Measurements from ENCODE around the gene C5orf15. TPM values are rescaled to one million over a fixed set of nuclear protein-coding genes. Genes with fewer than 3 reads are reported as not detected.

C5orf15 gene
- polyA plus RNA-seq, 1 of the 3 experiments (the other 2 are of a cell fraction), result 81.0 TPM

DNA sequence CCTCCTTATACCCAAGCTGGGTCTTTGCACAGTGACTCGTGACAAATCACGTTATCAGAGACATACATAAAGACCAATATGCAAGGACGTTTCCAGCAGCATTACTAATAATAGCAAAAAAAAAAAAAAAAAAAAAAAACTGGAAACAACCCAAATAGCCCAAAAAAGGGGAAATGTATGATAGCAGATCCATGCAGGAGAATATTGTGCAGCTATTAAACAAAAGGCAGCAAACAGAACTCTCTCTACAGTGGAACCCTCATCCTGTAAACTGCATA, 37.7 kb downstream of the C5orf15 start:
- no peaks in the 10 kb centered on the region for H3K9me3 ChIP-seq
- no peak overlapping the region for H2AFZ ChIP-seq (ENCODE audit: low read depth)
- no peak overlapping the region for H3K4me2 ChIP-seq
- H3K4me3 ChIP-seq (ENCODE audit: low read depth in 2 of 2, low read length in 1 of 2), result no peak overlapping the region
- H3K79me2 ChIP-seq (ENCODE audit: insufficient read depth), result no peaks in the 10 kb centered on the region
- H3K9me2 ChIP-seq, result no peaks in the 10 kb centered on the region
- POLR2A ChIA-PET, result no interaction called here
- no peak for DNase-seq
- 51% methylated on average over 3 of the region's 3 CpGs for WGBS (ENCODE audit: low lambda C conversion rate)
- no peaks in the 10 kb centered on the region for H3K27me3 ChIP-seq (ENCODE audit: insufficient read depth)
- H3F3A ChIP-seq (replicated peaks; ENCODE audit: insufficient read depth), result no peaks in the 10 kb centered on the region
- H3K27ac ChIP-seq (ENCODE audit: low read depth in 2 of 2, low read length in 1 of 2), result no peak overlapping the region
- CTCF ChIA-PET, result interaction anchor here (1.5 to 1.6 kb wide), 3 partner anchors 13 to 507 kb away, joined by 4 to 5 read pairs (median 4); no protein-coding TSS in a partner anchor
- TF ChIP-seq YY1 (IDR thresholded peaks at IDR 0.05; ENCODE audit: low read depth) (no peak), EZH2phosphoT487 (IDR thresholded peaks at IDR 0.05; ENCODE audit: borderline replicate concordance, low read depth) (no peak), SMC3 (IDR thresholded peaks at IDR 0.05; ENCODE audit: low read depth, low read length) (no peak), RAD21 (IDR thresholded peaks at IDR 0.05; ENCODE audit: low read length) (no peak), RFX5 (IDR thresholded peaks at IDR 0.05; ENCODE audit: low read length) (no peak), RXRA (IDR thresholded peaks at IDR 0.05; ENCODE audit: borderline replicate concordance, low read depth) (no peak), RCOR1 (IDR thresholded peaks at IDR 0.05; ENCODE audit: low read length) (no peak), GABPA (IDR thresholded peaks at IDR 0.05; ENCODE audit: low read depth) (no peak)
- TF ChIP-seq, protein P1, sequence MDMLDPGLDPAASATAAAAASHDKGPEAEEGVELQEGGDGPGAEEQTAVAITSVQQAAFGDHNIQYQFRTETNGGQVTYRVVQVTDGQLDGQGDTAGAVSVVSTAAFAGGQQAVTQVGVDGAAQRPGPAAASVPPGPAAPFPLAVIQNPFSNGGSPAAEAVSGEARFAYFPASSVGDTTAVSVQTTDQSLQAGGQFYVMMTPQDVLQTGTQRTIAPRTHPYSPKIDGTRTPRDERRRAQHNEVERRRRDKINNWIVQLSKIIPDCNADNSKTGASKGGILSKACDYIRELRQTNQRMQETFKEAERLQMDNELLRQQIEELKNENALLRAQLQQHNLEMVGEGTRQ (IDR thresholded peaks at IDR 0.05; ENCODE audit: borderline replicate concordance, low read depth, low read length), result no peak
- TF ChIP-seq, protein P2, sequence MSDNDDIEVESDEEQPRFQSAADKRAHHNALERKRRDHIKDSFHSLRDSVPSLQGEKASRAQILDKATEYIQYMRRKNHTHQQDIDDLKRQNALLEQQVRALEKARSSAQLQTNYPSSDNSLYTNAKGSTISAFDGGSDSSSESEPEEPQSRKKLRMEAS (IDR thresholded peaks at IDR 0.05; ENCODE audit: low read depth), result no peak
- TF ChIP-seq, protein P3, sequence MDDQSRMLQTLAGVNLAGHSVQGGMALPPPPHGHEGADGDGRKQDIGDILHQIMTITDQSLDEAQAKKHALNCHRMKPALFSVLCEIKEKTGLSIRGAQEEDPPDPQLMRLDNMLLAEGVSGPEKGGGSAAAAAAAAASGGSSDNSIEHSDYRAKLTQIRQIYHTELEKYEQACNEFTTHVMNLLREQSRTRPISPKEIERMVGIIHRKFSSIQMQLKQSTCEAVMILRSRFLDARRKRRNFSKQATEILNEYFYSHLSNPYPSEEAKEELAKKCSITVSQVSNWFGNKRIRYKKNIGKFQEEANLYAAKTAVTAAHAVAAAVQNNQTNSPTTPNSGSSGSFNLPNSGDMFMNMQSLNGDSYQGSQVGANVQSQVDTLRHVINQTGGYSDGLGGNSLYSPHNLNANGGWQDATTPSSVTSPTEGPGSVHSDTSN (IDR thresholded peaks at IDR 0.05), result no peak
- no peaks in the 10 kb centered on the region for H4K20me1 ChIP-seq (ENCODE audit: insufficient read depth)
- H3K4me1 ChIP-seq (ENCODE audit: control insufficient read depth in 1 of 2, insufficient read depth in 2 of 2, low read depth in 1 of 2, low read length in 1 of 2), result peaks cover 0 to 24% of the 10 kb centered on the region in 2 experiments; a peak in 2 of 4 replicates
- H3K9ac ChIP-seq, result no peak overlapping the region
- no peaks in the 10 kb centered on the region for H3K36me3 ChIP-seq (replicated peaks in 1 of 2; ENCODE audit: control insufficient read depth in 1 of 2, insufficient read depth in 2 of 2, low read length in 1 of 2)

DNA sequence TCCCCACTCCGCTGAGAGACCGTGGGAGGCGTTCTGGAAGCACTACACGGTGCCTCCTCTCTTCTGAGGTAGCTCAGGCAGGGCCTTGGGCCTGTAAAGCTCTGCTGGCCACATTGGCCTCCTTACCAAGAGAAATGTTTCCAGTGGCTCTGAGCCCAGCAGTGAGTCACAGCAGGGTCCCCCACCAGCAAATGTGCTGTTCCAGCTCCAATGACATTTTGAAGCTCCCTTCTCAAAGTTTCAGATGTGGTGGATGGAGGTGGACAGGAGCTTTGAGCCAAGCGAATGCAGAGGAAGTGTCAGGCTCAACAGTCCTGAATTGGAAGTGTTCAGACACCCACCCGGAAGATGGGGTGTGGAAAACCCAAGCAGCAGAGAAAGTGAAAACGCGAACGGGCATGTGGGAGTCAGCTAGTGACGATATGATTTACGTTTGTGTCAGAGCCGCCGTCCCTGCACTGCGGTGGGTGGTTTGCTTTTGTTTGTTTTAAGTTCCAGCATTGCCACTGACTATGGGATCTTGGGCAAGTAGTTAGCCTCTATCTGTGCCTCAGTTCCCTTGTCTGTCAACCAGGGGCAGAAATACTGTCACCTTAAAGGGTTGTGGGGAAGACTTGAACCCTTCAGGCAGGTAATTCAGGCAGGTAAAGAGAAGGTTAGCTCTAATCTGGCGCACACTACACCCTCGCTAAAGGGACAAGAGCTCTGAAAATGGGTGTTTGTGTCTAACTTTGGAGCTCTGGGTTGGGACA, 38.2 kb downstream of the C5orf15 start:
- Histone ChIP-seq H3K36me3 (replicated peaks in 1 of 2; ENCODE audit: control insufficient read depth in 1 of 2, insufficient read depth in 2 of 2, low read length in 1 of 2) (no peaks in the 10 kb centered on the region), H2AFZ (ENCODE audit: low read depth) (no peak overlapping the region), H3K27me3 (ENCODE audit: insufficient read depth) (no peaks in the 10 kb centered on the region), H3K9me3 (no peaks in the 10 kb centered on the region), H3K4me1 (ENCODE audit: control insufficient read depth in 1 of 2, insufficient read depth in 2 of 2, low read depth in 1 of 2, low read length in 1 of 2) (peaks cover 0 to 26% of the 10 kb centered on the region in 2 experiments; a peak in 2 of 4 replicates), H3K27ac (ENCODE audit: low read depth in 2 of 2, low read length in 1 of 2) (no peak overlapping the region), H3K4me3 (ENCODE audit: low read depth in 2 of 2, low read length in 1 of 2) (no peak overlapping the region), H4K20me1 (ENCODE audit: insufficient read depth) (no peaks in the 10 kb centered on the region), H3K9ac (no peak overlapping the region), H3F3A (replicated peaks; ENCODE audit: insufficient read depth) (no peaks in the 10 kb centered on the region), H3K4me2 (no peak overlapping the region), H3K79me2 (ENCODE audit: insufficient read depth) (no peaks in the 10 kb centered on the region), H3K9me2 (no peaks in the 10 kb centered on the region)
- ChIA-PET POLR2A (no interaction called here), CTCF (interaction anchor here (0.7 to 1.6 kb wide), 4 partner anchors 14 to 1822 kb away, joined by 3 to 5 read pairs (median 4); no protein-coding TSS in a partner anchor)
- 89% methylated on average over 12 of the region's 16 CpGs for WGBS (ENCODE audit: low lambda C conversion rate)
- DNase-seq, result no peak
- TF ChIP-seq TAF1 (IDR thresholded peaks at IDR 0.05; ENCODE audit: borderline replicate concordance, low read depth, low read length) (no peak), EP300 (IDR thresholded peaks at IDR 0.05; ENCODE audit: borderline replicate concordance in 1 of 2, low read depth in 1 of 2, low read length in 1 of 2) (no peak), GABPA (IDR thresholded peaks at IDR 0.05; ENCODE audit: low read depth) (no peak), JUND (IDR thresholded peaks at IDR 0.05) (no peak), YY1 (IDR thresholded peaks at IDR 0.05; ENCODE audit: low read depth) (no peak), CHD2 (IDR thresholded peaks at IDR 0.05; ENCODE audit: low read length, partially characterized antibody) (no peak), POLR2AphosphoS5 (IDR thresholded peaks at IDR 0.05; ENCODE audit: low read depth, low read length) (no peak), GATA2 (CRISPR knock-in tag; IDR thresholded peaks at IDR 0.05) (no peak), FOXM1 (IDR thresholded peaks at IDR 0.05; ENCODE audit: low read depth) (no peak), RXRA (IDR thresholded peaks at IDR 0.05; ENCODE audit: borderline replicate concordance, low read depth) (no peak), FOXJ3 (CRISPR knock-in tag; IDR thresholded peaks at IDR 0.05) (no peak), NRF1 (IDR thresholded peaks at IDR 0.05; ENCODE audit: low read depth, low read length) (no peak), SMC3 (IDR thresholded peaks at IDR 0.05; ENCODE audit: low read depth, low read length) (no peak), TEAD4 (IDR thresholded peaks at IDR 0.05; ENCODE audit: borderline replicate concordance, insufficient read depth) (no peak)
- TF ChIP-seq, protein P1 (IDR thresholded peaks at IDR 0.05; ENCODE audit: borderline replicate concordance, low read depth, low read length), result no peak
- TF ChIP-seq, protein P4, sequence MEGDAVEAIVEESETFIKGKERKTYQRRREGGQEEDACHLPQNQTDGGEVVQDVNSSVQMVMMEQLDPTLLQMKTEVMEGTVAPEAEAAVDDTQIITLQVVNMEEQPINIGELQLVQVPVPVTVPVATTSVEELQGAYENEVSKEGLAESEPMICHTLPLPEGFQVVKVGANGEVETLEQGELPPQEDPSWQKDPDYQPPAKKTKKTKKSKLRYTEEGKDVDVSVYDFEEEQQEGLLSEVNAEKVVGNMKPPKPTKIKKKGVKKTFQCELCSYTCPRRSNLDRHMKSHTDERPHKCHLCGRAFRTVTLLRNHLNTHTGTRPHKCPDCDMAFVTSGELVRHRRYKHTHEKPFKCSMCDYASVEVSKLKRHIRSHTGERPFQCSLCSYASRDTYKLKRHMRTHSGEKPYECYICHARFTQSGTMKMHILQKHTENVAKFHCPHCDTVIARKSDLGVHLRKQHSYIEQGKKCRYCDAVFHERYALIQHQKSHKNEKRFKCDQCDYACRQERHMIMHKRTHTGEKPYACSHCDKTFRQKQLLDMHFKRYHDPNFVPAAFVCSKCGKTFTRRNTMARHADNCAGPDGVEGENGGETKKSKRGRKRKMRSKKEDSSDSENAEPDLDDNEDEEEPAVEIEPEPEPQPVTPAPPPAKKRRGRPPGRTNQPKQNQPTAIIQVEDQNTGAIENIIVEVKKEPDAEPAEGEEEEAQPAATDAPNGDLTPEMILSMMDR (IDR thresholded peaks at IDR 0.05), result no peak

Data from SK-N-SH (cell line).